H9 (cell line): ENCODE results near the gene SKIDA1. TPM values are rescaled to one million over a fixed set of nuclear protein-coding genes. Genes with fewer than 3 reads are reported as not detected.

Experiments
- DNase-seq: peaks from one replicate; pipeline ENCODE4 v3.0.0-alpha.2; 2017
- H2AFZ ChIP-seq: one replicate; pipeline ENCODE4 v1.6.1; 2013; ENCODE audit warnings: mild to moderate bottlenecking, low read length, control low read depth, moderate library complexity
- H2AK5ac ChIP-seq: 2 replicates; pipeline ENCODE4 v1.6.1; 2013; ENCODE audit warnings: low read length, control low read depth, mixed read lengths; ENCODE audit not compliant: insufficient read length
- H2BK120ac ChIP-seq: one replicate; pipeline ENCODE4 v1.6.1; 2013; ENCODE audit warnings: low read depth, mild to moderate bottlenecking, low read length, control low read depth, inconsistent platforms; ENCODE audit not compliant: poor library complexity, severe bottlenecking
- H2BK12ac ChIP-seq: 2 replicates; pipeline ENCODE4 v1.6.1; 2013; ENCODE audit warnings: low read length, control low read depth, mixed read lengths, low read depth; ENCODE audit not compliant: insufficient read length
- H2BK15ac ChIP-seq: 2 replicates; pipeline ENCODE4 v1.6.1; 2013; ENCODE audit warnings: low read depth, low read length, control low read depth
- H2BK20ac ChIP-seq: one replicate; pipeline ENCODE4 v1.6.1; 2013; ENCODE audit warnings: low read depth, mild to moderate bottlenecking, low read length, control low read depth, inconsistent platforms; ENCODE audit not compliant: poor library complexity, severe bottlenecking
- H2BK5ac ChIP-seq: 2 replicates; pipeline ENCODE4 v1.6.1; 2013; ENCODE audit warnings: low read length, control low read depth, mixed read lengths; ENCODE audit not compliant: insufficient read length
- H3K14ac ChIP-seq: 2 replicates; pipeline ENCODE4 v1.6.1; 2013; ENCODE audit warnings: low read length, control low read depth; ENCODE audit not compliant: insufficient read depth
- H3K18ac ChIP-seq: 2 replicates; pipeline ENCODE4 v1.6.1; 2013; ENCODE audit warnings: low read depth, mild to moderate bottlenecking, mixed read lengths, low read length, control low read depth; ENCODE audit not compliant: insufficient read length
- H3K23ac ChIP-seq: 2 replicates; pipeline ENCODE4 v1.6.1; 2013; ENCODE audit warnings: low read length, control low read depth, mixed read lengths, low read depth; ENCODE audit not compliant: insufficient read length
- H3K23me2 ChIP-seq: 2 replicates; pipeline ENCODE4 v1.6.1; 2013; ENCODE audit warnings: low read depth, mild to moderate bottlenecking, mixed read lengths, low read length, control low read depth; ENCODE audit not compliant: insufficient read length, poor library complexity, severe bottlenecking
- H3K27ac ChIP-seq: 2 replicates; pipeline ENCODE4 v1.5.1; 2013; ENCODE audit warnings: low read length, control low read depth, mixed read lengths, low read depth; ENCODE audit not compliant: insufficient read length
- H3K27me3 ChIP-seq: 2 replicates; pipeline ENCODE4 v1.6.1; 2013; ENCODE audit warnings: low read length, control low read depth, inconsistent platforms; ENCODE audit not compliant: insufficient read depth
- H3K4ac ChIP-seq: 2 replicates; pipeline ENCODE4 v1.6.1; 2013; ENCODE audit warnings: low read depth, mild to moderate bottlenecking, control low read depth, inconsistent platforms, low read length, moderate library complexity
- H3K4me1 ChIP-seq: 2 replicates; pipeline ENCODE4 v1.6.1; 2013; ENCODE audit warnings: low read length, control low read depth, inconsistent platforms; ENCODE audit not compliant: insufficient read depth
- H3K4me2 ChIP-seq: 2 replicates; pipeline ENCODE4 v1.6.1; 2013; ENCODE audit warnings: low read length, control low read depth, mixed read lengths; ENCODE audit not compliant: insufficient read length, insufficient read depth
- H3K56ac ChIP-seq: 2 replicates; pipeline ENCODE4 v1.6.1; 2013; ENCODE audit warnings: low read depth, mild to moderate bottlenecking, mixed read lengths, low read length, control low read depth; ENCODE audit not compliant: insufficient read length
- H3K79me1 ChIP-seq: 2 replicates; pipeline ENCODE4 v1.6.1; 2013; ENCODE audit warnings: low read depth, mild to moderate bottlenecking, moderate library complexity, low read length, control low read depth, inconsistent platforms; ENCODE audit not compliant: insufficient read depth, poor library complexity, severe bottlenecking
- H3K79me2 ChIP-seq: 2 replicates; pipeline ENCODE4 v1.6.1; 2013; ENCODE audit warnings: low read length, control low read depth, inconsistent platforms; ENCODE audit not compliant: insufficient read depth
- H3K9ac ChIP-seq: 2 replicates; pipeline ENCODE4 v1.6.1; 2013; ENCODE audit warnings: low read length, control low read depth, mixed read lengths; ENCODE audit not compliant: insufficient read length; ENCODE audit errors: extremely low read depth
- H3K9me3 ChIP-seq: one replicate; pipeline ENCODE4 v1.6.1; 2013; ENCODE audit warnings: low read depth, low read length, inconsistent platforms; ENCODE audit not compliant: control insufficient read depth
- H3T11ph ChIP-seq: one replicate; pipeline ENCODE4 v1.6.1; 2013; ENCODE audit warnings: mild to moderate bottlenecking, low read length, control low read depth, inconsistent platforms
- H4K20me1 ChIP-seq: one replicate; pipeline ENCODE4 v1.6.1; 2013; ENCODE audit not compliant: control insufficient read depth, insufficient read length, insufficient read depth
- H4K5ac ChIP-seq: 2 replicates; pipeline ENCODE4 v1.6.1; 2013; ENCODE audit warnings: low read depth, mild to moderate bottlenecking, mixed read lengths, low read length, control low read depth; ENCODE audit not compliant: insufficient read length
- H4K8ac ChIP-seq: replicated peaks from 2 replicates; pipeline ENCODE4 v1.6.1; 2013; ENCODE audit warnings: low read length, control low read depth, mixed read lengths, low read depth; ENCODE audit not compliant: insufficient read length
- H4K91ac ChIP-seq: 2 replicates; pipeline ENCODE4 v1.6.1; 2013; ENCODE audit warnings: low read depth, mild to moderate bottlenecking, moderate library complexity, mixed read lengths, low read length, control low read depth; ENCODE audit not compliant: insufficient read length
- H3K27ac Mint-ChIP-seq, 3 experiments: 2 replicates in 2 of 3; 3 replicates in 1 of 3; pipeline ENCODE4 v1.8.0; 2020 to 2021; ENCODE audit warnings: mixed read lengths in 3 of 3, mild to moderate bottlenecking in 1 of 3, moderate library complexity in 1 of 3
- H3K27me3 Mint-ChIP-seq: 2 replicates; pipeline ENCODE4 v1.8.0; 2021; ENCODE audit warnings: low read depth, mild to moderate bottlenecking, moderate library complexity, mixed read lengths
- H3K36me3 Mint-ChIP-seq, 3 experiments: 2 replicates in 2 of 3; 3 replicates in 1 of 3; pipeline ENCODE4 v1.8.0; 2020 to 2021; ENCODE audit warnings: low read depth in 3 of 3, mixed read lengths in 3 of 3; ENCODE audit not compliant: insufficient read depth in 1 of 3
- H3K4me1 Mint-ChIP-seq, 2 experiments: 2 replicates each; pipeline ENCODE4 v1.8.0; 2020; ENCODE audit warnings: mixed read lengths in 2 of 2
- H3K4me3 Mint-ChIP-seq, 2 experiments: 2 replicates in 1 of 2; 3 replicates in 1 of 2; pipeline ENCODE4 v1.8.0; 2020 to 2021; ENCODE audit warnings: mild to moderate bottlenecking in 2 of 2, mixed read lengths in 2 of 2, moderate library complexity in 1 of 2
- H3K9me3 Mint-ChIP-seq, 2 experiments: 2 replicates in 1 of 2; 3 replicates in 1 of 2; pipeline ENCODE4 v1.8.0; 2020; ENCODE audit warnings: mild to moderate bottlenecking in 2 of 2, mixed read lengths in 2 of 2, moderate library complexity in 1 of 2
- WGBS: extraction: QIAGEN DNeasy Blood & Tissue Kit; methylation state at CpG from one replicate; pipeline ENCODE4 v1.1.7; 2013; ENCODE audit warnings: missing lambda C conversion rate, low lambda C conversion rate, mixed read lengths; ENCODE audit not compliant: insufficient read length; ENCODE audit errors: extremely low coverage; 5-methylcytosine and 5-hydroxymethylcytosine counted together
- total RNA-seq: library from RNA; stranded (reverse); gene quantifications from 2 replicates; pipeline ENCODE4 v1.2.1, GENCODE V29; 2021
- TF ChIP-seq, protein P1 (sequence below): fragments of 200-600 bp; sonication (generic); conservative IDR thresholded peaks from 3 replicates; pipeline ENCODE4 v1.8.0; 2021; ENCODE audit warnings: antibody characterized with exemption, mild to moderate bottlenecking

Gene SKIDA1
- total RNA-seq, 1 experiment from 2014 or later = 5.9 TPM

GRCh38 chr10:21475393-21475792, 50.1 kb downstream of the SKIDA1 start:
- H2BK5ac ChIP-seq = no peak overlapping the region
- TF ChIP-seq, protein P1, sequence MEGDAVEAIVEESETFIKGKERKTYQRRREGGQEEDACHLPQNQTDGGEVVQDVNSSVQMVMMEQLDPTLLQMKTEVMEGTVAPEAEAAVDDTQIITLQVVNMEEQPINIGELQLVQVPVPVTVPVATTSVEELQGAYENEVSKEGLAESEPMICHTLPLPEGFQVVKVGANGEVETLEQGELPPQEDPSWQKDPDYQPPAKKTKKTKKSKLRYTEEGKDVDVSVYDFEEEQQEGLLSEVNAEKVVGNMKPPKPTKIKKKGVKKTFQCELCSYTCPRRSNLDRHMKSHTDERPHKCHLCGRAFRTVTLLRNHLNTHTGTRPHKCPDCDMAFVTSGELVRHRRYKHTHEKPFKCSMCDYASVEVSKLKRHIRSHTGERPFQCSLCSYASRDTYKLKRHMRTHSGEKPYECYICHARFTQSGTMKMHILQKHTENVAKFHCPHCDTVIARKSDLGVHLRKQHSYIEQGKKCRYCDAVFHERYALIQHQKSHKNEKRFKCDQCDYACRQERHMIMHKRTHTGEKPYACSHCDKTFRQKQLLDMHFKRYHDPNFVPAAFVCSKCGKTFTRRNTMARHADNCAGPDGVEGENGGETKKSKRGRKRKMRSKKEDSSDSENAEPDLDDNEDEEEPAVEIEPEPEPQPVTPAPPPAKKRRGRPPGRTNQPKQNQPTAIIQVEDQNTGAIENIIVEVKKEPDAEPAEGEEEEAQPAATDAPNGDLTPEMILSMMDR = no peak
- peak overlapping the region; percentile 14 for H2BK12ac ChIP-seq
- H3K27me3 ChIP-seq = no peaks in the 10 kb centered on the region
- H3K14ac ChIP-seq = no peak overlapping the region
- Mint-ChIP-seq H3K4me3 (no peak overlapping the region), H3K27ac (peak overlapping the region in 1 of 3 experiments; percentile 23; a peak in 1 of 7 replicates), H3K27me3 (peaks cover 2% of the 10 kb centered on the region), H3K9me3 (peaks cover 0 to 2% of the 10 kb centered on the region in 2 experiments; a peak in 2 of 5 replicates), H3K36me3 (peaks cover 0 to 5% (median 0%) of the 10 kb centered on the region in 3 experiments; a peak in 1 of 7 replicates), H3K4me1 (peaks cover 22 to 27% of the 10 kb centered on the region in 2 experiments)
- H3K4me1 ChIP-seq = peaks cover 4% of the 10 kb centered on the region; the same call in 1 of the 2 replicates
- no peak for DNase-seq
- no peaks in the 10 kb centered on the region for H3K79me2 ChIP-seq
- H3K4ac ChIP-seq = no peak overlapping the region
- no peak overlapping the region for H3K56ac ChIP-seq
- no peak overlapping the region for H3K9ac ChIP-seq
- no peak overlapping the region for H2BK15ac ChIP-seq
- no peak overlapping the region for H2BK120ac ChIP-seq
- H4K5ac ChIP-seq = no peak overlapping the region
- H2AK5ac ChIP-seq = no peak overlapping the region
- no peak overlapping the region for H2AFZ ChIP-seq
- no peaks in the 10 kb centered on the region for H4K20me1 ChIP-seq
- no peak overlapping the region for H2BK20ac ChIP-seq
- H3K4me2 ChIP-seq = no peak overlapping the region
- H4K8ac ChIP-seq = no peak overlapping the region
- no peaks in the 10 kb centered on the region for H3K9me3 ChIP-seq
- H3K23me2 ChIP-seq = no peaks in the 10 kb centered on the region
- H3T11ph ChIP-seq = peak overlapping the region; percentile 81
- H3K18ac ChIP-seq = no peak overlapping the region
- H3K23ac ChIP-seq = no peak overlapping the region
- no peaks in the 10 kb centered on the region for H3K79me1 ChIP-seq
- no peak overlapping the region for H3K27ac ChIP-seq
- H4K91ac ChIP-seq = no peak overlapping the region
- WGBS = no CpG with 5 or more reads among the region's 5 CpGs
